Measurements from ENCODE around the gene FOXI2. TPM values are rescaled to one million over a fixed set of nuclear protein-coding genes. Genes with fewer than 3 reads are reported as not detected.

The FOXI2 gene
- total RNA-seq, 2 donors from 2014 or later, result not detected

GRCh38 chr10:127762925-127763324 lies 25.9 kb downstream of the FOXI2 start:
- TF ChIP-seq CTCF (IDR thresholded peaks at IDR 0.05), result no peak
- H3K9me3 ChIP-seq, result no peaks in the 10 kb centered on the region
- H3K4me3 ChIP-seq, result no peak overlapping the region
- no peaks in the 10 kb centered on the region for H3K4me1 ChIP-seq
- H3K27me3 ChIP-seq, result no peaks in the 10 kb centered on the region
- DNase-seq (ENCODE audit: low spot score), result no peak
- no peaks in the 10 kb centered on the region for H3K36me3 ChIP-seq
- no peak overlapping the region for H3K27ac ChIP-seq

- H3K27ac ChIP-seq, result no peak overlapping the region
- no peaks in the 10 kb centered on the region for H3K36me3 ChIP-seq
- no peak for DNase-seq (ENCODE audit: low spot score)
- no peaks in the 10 kb centered on the region for H3K9me3 ChIP-seq
- no peak overlapping the region for H3K4me3 ChIP-seq
- H3K27me3 ChIP-seq, result no peaks in the 10 kb centered on the region
- no peak for TF ChIP-seq CTCF (IDR thresholded peaks at IDR 0.05)
- no peaks in the 10 kb centered on the region for H3K4me1 ChIP-seq
These were observed 38.0 kb downstream of the FOXI2 start for GRCh38 chr10:127774766-127775559.

GRCh38 chr10:127776816-127777215 lies 39.8 kb downstream of the FOXI2 start:
- Histone ChIP-seq H3K4me1 (no peaks in the 10 kb centered on the region), H3K4me3 (no peak overlapping the region), H3K27me3 (no peaks in the 10 kb centered on the region), H3K36me3 (no peaks in the 10 kb centered on the region), H3K27ac (no peak overlapping the region), H3K9me3 (no peaks in the 10 kb centered on the region)
- DNase-seq (ENCODE audit: low spot score), result no peak
- no peak for TF ChIP-seq CTCF (IDR thresholded peaks at IDR 0.05)

- peaks cover 0 to 3% of the 10 kb centered on the region in 2 donors for H3K9me3 ChIP-seq
- no peak for DNase-seq (ENCODE audit: low spot score)
- no peaks in the 10 kb centered on the region for H3K27me3 ChIP-seq
- H3K27ac ChIP-seq, result no peak overlapping the region
- H3K4me3 ChIP-seq, result no peak overlapping the region
- no peak for TF ChIP-seq CTCF (IDR thresholded peaks at IDR 0.05)
- no peaks in the 10 kb centered on the region for H3K4me1 ChIP-seq
- no peaks in the 10 kb centered on the region for H3K36me3 ChIP-seq
These were observed 44.4 kb downstream of the FOXI2 start for GRCh38 chr10:127781412-127781811.

GRCh38 chr10:127787873-127788272 lies 50.9 kb downstream of the FOXI2 start:
- Histone ChIP-seq H3K9me3 (peaks cover 0 to 12% of the 10 kb centered on the region in 2 donors), H3K27me3 (peaks cover 0 to 3% of the 10 kb centered on the region in 2 donors), H3K4me3 (no peak overlapping the region), H3K4me1 (no peaks in the 10 kb centered on the region), H3K27ac (no peak overlapping the region), H3K36me3 (no peaks in the 10 kb centered on the region)
- no peak for TF ChIP-seq CTCF (IDR thresholded peaks at IDR 0.05)
- DNase-seq (ENCODE audit: low spot score), result no peak

Data from right atrium auricular region (tissue), 2 donors.